Activated CD4-positive, alpha-beta T cell treated with anti-CD3 and anti-CD28 coated beads, Interleukin-2, Interleukin-4, amounts not matched to agents 100 ng/mL and 50 ng/mL, durations not matched to agents 16 hours and 8 hours (primary cell): ENCODE measurements around the gene DGUOK.
"Not testable (repeated sequence)": the region's sequence is repeated elsewhere in the genome, so short reads cannot be mapped to it uniquely, and the experiment has no call there.

Experiments used
- DNase-seq: peaks from one replicate; pipeline ENCODE4 v3.0.0-alpha.2; 2020; ENCODE audit warnings: low spot score

The DGUOK gene

GRCh38 chr2:73901143-73901542 lies 25.5 kb upstream of the DGUOK start:
- DNase-seq: no peak

- no peak for DNase-seq
Observed at GRCh38 chr2:73902284-73902683, 24.4 kb upstream of the DGUOK start.

GRCh38 chr2:73903313-73903712 lies 23.4 kb upstream of the DGUOK start:
- DNase-seq: no peak

GRCh38 chr2:73903949-73904613 lies 22.6 kb upstream of the DGUOK start:
- not testable (repeated sequence) for DNase-seq

- DNase-seq: no peak
Observed at GRCh38 chr2:73904952-73905351, 21.7 kb upstream of the DGUOK start.

GRCh38 chr2:73906847-73907505 lies 19.7 kb upstream of the DGUOK start:
- DNase-seq: no peak

GRCh38 chr2:73907840-73908452 lies 18.7 kb upstream of the DGUOK start:
- DNase-seq: peak; percentile 39

- no peak for DNase-seq
Observed at GRCh38 chr2:73908689-73909652, 17.7 kb upstream of the DGUOK start.

- no peak for DNase-seq
Observed at GRCh38 chr2:73910873-73911547, 15.7 kb upstream of the DGUOK start.

- DNase-seq: no peak
Observed at GRCh38 chr2:73911548-73912208, 15.0 kb upstream of the DGUOK start.

GRCh38 chr2:73913414-73914054 lies 13.1 kb upstream of the DGUOK start:
- no peak for DNase-seq

GRCh38 chr2:73914667-73915066 lies 12.0 kb upstream of the DGUOK start:
- DNase-seq: no peak

- no peak for DNase-seq
Observed at GRCh38 chr2:73915437-73915993, 11.2 kb upstream of the DGUOK start.

GRCh38 chr2:73916666-73917065 lies 10.0 kb upstream of the DGUOK start:
- no peak for DNase-seq

- no peak for DNase-seq
Observed at GRCh38 chr2:73917296-73917695, 9.4 kb upstream of the DGUOK start.

GRCh38 chr2:73917696-73918207 lies 8.9 kb upstream of the DGUOK start:
- no peak for DNase-seq

- no peak for DNase-seq
Observed at GRCh38 chr2:73918856-73919255, 7.8 kb upstream of the DGUOK start.

- no peak for DNase-seq
Observed at GRCh38 chr2:73919596-73920228, 7.0 kb upstream of the DGUOK start.
